Measurements from ENCODE around the gene IGSF21.

The IGSF21 gene

GRCh38 chr1:18257778-18258177 lies 150.2 kb downstream of the IGSF21 start:
- no peak for DNase-seq (ENCODE audit: low spot score)

- no peak for DNase-seq (ENCODE audit: low spot score)
These were observed 154.3 kb downstream of the IGSF21 start for GRCh38 chr1:18261891-18262290.

GRCh38 chr1:18262726-18263125 lies 155.1 kb downstream of the IGSF21 start:
- DNase-seq (ENCODE audit: low spot score), result no peak

- no peak for DNase-seq (ENCODE audit: low spot score)
These were observed 156.0 kb downstream of the IGSF21 start for GRCh38 chr1:18263547-18264120.

GRCh38 chr1:18264450-18265039 lies 156.9 kb downstream of the IGSF21 start:
- DNase-seq (ENCODE audit: low spot score), result no peak

GRCh38 chr1:18265641-18266040 lies 158.0 kb downstream of the IGSF21 start:
- no peak for DNase-seq (ENCODE audit: low spot score)

GRCh38 chr1:18266391-18266790 lies 158.8 kb downstream of the IGSF21 start:
- no peak for DNase-seq (ENCODE audit: low spot score)

GRCh38 chr1:18271336-18271735 lies 163.7 kb downstream of the IGSF21 start:
- DNase-seq (ENCODE audit: low spot score), result no peak

GRCh38 chr1:18278946-18279345 lies 171.3 kb downstream of the IGSF21 start:
- no peak for DNase-seq (ENCODE audit: low spot score)

- no peak for DNase-seq (ENCODE audit: low spot score)
These were observed 171.9 kb downstream of the IGSF21 start for GRCh38 chr1:18279351-18280074.

GRCh38 chr1:18280956-18281355 lies 173.4 kb downstream of the IGSF21 start:
- no peak for DNase-seq (ENCODE audit: low spot score)

- DNase-seq (ENCODE audit: low spot score), result peak; percentile 8
These were observed 175.4 kb downstream of the IGSF21 start for GRCh38 chr1:18282851-18283600.

GRCh38 chr1:18283601-18284385 lies 176.2 kb downstream of the IGSF21 start:
- DNase-seq (ENCODE audit: low spot score), result no peak

GRCh38 chr1:18284805-18285537 lies 177.4 kb downstream of the IGSF21 start:
- DNase-seq (ENCODE audit: low spot score), result no peak

GRCh38 chr1:18285538-18285924 lies 177.9 kb downstream of the IGSF21 start:
- DNase-seq (ENCODE audit: low spot score), result no peak

- peak; percentile 4 for DNase-seq (ENCODE audit: low spot score)
These were observed 181.1 kb downstream of the IGSF21 start for GRCh38 chr1:18288722-18289121.

GRCh38 chr1:18289597-18289996 lies 182.0 kb downstream of the IGSF21 start:
- DNase-seq (ENCODE audit: low spot score), result no peak

- DNase-seq (ENCODE audit: low spot score), result no peak
These were observed 183.3 kb downstream of the IGSF21 start for GRCh38 chr1:18290740-18291412.

- no peak for DNase-seq (ENCODE audit: low spot score)
These were observed 184.9 kb downstream of the IGSF21 start for GRCh38 chr1:18292531-18292930.

- DNase-seq (ENCODE audit: low spot score), result no peak
These were observed 185.7 kb downstream of the IGSF21 start for GRCh38 chr1:18293291-18293690.
